Measurements from ENCODE around the gene TMPRSS9.
A peak's percentile ranks its signal among the peaks of the same experiment; 100 is the strongest.
"Not testable (repeated sequence)": the region's sequence is repeated elsewhere in the genome, so short reads cannot be mapped to it uniquely, and the experiment has no call there.

TMPRSS9 gene

DNA sequence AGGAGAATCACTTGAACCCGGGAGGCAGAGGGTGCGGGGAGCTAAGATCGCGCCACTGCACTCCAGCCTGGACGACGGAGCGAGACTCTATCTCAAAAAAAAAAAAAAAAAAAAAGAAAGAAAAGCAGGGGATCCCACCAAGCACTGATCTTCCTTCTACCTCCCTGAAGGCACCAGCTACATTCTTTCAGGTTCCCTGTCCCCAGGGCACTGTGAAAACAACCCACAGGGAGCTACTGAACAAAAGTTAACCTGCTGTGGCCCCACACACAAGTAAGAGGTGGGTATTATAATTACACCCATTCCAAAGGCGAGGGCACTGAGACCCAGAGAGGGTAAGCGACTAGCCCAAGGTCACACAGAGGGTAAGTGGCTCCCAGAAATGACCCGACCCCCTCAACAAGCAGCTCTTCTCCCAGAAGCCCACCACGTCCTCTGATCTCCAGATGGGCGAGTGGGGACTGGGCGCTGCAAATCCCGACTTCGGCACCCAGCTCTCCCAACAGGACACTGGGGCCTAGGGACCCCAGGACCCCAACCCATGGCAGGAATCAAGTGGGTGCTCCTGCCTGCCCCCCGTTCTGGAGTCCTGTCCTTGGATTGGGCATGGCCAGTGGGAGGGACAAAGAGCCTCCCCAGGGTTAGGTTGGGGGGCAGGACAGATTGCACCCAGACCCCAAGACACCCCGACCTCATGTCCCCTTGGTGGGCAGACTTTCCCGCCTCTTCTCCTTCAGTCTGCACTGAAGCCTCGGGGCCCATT lies 94.3 kb downstream of the TMPRSS9 start:
- DNase-seq (ENCODE audit: insufficient read length, low spot score) (no peak), FAIRE-seq (no peak)

DNA sequence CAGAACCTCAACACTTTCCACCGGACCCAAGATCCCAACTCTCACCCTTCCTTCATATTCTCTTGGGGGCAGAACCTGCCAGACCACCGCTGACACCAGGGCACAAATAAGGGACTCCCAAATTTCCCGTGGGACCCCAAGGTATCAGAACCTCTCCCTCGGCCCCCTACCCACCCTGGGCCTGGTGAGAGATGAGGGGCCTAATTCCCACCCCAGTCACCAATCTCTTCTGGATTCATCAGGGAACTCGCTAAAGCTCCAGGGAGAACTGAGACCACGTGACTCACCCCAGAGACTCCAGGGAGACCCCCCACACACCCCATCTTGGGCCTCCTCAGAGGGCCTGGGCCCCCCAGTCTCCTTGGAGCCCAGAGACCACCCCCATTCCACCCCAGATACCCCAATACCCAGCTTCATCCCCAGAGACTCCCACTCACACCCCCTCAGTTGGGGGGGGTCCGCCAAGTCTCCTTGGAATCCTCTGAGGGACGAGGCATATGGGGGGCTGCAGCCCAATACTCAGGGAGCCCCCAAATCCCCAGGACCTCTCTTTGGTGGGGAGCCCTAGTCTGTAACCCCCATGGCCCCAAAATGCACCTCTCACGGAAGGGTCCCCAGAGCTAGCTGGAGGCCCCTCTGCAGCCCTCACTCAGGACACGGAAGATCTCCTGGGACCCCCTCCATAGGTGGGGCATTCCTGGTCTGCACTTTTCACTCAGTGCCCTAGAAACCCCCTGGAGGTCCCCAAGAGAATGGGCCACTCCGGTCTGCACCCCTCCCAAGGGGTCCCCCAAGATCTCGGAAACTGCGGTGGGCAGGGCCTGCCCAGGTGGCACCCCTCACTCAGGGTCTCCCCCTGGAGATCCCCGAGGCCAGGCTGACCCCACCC lies 95.1 kb downstream of the TMPRSS9 start:
- DNase-seq (ENCODE audit: insufficient read length, low spot score) (no peak), FAIRE-seq (no peak)

GRCh38 chr19:2455851-2456570 lies 95.9 kb downstream of the TMPRSS9 start:
- DNase-seq (ENCODE audit: insufficient read length, low spot score) (no peak), FAIRE-seq (no peak)

DNA sequence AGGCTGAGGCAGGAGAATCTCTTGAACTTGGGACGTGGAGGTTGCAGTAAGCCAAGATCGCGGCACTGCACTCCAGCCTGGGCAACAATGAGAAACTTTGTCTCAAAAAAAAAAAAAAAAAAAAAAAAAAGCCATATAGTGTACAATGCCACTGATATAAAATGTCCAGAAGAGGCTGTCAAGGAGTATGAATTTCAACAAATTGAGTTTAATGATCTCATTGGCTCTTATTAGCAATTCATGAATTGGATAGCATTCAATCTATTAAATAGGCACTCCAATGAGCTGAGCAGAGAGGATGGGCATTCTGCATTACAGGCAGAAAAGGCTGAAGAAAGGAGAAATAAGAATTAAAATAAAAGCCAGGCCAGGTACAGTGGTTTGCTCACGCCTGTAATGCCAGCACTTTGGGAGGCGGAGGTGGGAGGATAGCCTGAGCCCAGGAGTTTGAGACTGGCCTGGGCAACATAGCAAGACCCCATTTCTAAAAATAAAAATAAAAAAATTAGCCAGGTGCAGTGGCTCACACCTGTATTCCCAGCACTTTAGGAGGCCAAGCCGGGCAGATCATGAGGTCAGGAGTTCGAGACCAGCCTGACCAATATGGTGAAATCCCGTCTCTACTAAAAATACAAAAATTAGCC lies 97.5 kb downstream of the TMPRSS9 start:
- no peak for FAIRE-seq
- no peak for DNase-seq (ENCODE audit: insufficient read length, low spot score)

DNA sequence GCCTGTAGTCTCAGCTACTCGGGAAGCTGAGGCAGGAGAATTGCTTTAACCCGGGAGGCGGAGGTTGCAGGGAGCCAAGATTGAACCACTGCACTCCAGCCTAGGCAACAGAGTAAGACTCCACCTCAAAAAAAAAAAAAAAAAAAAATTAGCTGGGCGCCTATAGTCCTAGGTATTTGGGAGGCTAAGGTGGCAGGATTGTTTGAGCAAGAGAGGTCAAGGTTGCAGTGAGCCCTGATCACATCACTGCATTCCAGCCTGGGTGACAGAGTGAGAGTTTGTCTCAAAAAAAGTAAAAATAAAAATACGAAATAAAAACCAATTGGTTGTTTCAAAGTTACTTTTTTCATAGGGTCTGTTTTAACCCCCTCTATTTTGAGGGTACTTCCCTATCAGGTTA lies 98.0 kb downstream of the TMPRSS9 start:
- DNase-seq (ENCODE audit: insufficient read length, low spot score) (no peak), FAIRE-seq (no peak)

DNA sequence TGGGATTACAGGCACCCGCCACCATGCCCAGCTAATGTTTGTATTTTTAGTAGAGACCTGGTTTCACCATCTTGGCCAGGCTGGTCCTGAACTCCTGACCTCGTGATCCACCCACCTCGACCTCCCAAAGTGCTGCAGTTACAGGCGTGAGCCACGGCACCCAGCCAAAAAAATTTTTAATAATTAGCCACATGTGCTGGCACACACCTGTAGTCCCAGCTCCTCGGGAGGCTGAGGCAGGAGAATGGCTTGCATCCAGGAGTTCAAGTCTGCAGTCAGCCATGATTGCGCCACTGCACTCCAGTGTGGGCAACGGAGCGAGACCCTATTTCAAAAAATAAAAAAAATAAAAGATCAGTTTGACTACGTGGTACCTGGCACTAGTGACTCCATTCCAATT lies 98.7 kb downstream of the TMPRSS9 start:
- FAIRE-seq; DNase-seq (ENCODE audit: insufficient read length, low spot score): not testable (repeated sequence)

- no peak for DNase-seq (ENCODE audit: insufficient read length, low spot score)
- no peak for FAIRE-seq
These were observed 100.2 kb downstream of the TMPRSS9 start for GRCh38 chr19:2460245-2460644.

DNA sequence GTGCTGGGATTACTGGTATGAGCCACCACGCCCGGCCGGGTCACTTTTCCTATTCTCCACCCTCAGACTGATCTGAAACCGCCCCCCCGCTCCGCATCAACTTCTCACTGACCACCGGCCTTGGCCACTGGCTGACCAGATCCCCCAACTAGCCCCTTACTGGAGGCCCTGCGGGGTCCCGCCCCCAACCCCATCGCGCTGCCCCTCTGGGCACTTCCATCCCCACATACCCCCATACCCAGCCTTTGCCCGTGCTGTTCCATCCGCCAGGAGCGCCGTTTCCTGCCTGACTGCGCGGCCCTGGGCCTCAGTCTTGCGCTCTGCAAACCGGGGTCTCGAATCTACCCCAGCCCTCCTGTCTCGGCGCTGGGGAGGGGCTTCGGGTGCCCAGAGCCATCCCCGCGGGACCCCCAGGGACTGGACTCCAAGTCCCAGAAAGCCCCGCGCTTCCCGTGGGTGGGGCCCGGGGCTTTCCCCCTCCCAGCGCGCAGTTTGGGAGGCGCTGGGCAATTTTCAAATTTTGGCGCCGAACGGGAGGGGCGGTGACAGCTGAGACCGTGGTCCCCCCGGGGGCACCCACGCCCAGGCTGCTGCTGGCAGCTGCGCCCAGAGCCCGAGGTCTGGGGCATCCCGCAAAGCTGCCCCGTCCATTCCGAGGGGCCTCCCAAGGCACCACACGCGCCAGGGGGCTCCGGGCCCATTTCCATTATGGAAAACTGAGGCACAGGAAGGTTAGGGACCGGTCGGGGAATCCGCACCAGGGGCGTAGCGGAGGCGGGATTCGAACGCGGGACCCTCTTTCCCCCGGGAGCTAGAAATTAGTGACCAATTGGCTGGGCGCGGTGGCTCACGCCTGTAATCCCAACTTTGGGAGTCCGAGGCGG lies 101.9 kb downstream of the TMPRSS9 start:
- no peak for FAIRE-seq
- peak; percentile 39 for DNase-seq (ENCODE audit: insufficient read length, low spot score)

GRCh38 chr19:2462635-2463421 lies 102.8 kb downstream of the TMPRSS9 start:
- FAIRE-seq (no peak), DNase-seq (ENCODE audit: insufficient read length, low spot score) (peak; percentile 61)

DNA sequence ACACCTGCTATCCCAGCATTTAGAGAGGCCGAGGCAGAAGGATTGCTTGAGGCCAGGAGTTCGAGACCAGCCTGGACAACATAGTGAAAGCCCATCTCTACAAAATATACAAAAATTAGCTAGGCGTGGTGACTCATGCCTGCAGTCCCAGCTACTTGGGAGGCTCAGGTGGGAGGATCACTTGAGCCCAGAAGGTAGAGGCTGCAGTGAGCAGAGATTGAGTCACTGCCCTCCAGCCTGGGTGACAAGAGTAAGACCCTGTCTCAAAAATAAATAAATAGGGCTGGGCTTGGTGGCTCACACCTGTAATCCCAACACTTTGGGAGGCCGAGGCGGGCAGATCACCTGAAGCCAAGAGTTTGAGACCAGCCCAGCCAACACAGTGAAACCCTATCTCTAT lies 103.6 kb downstream of the TMPRSS9 start:
- FAIRE-seq; DNase-seq (ENCODE audit: insufficient read length, low spot score): not testable (repeated sequence)

DNA sequence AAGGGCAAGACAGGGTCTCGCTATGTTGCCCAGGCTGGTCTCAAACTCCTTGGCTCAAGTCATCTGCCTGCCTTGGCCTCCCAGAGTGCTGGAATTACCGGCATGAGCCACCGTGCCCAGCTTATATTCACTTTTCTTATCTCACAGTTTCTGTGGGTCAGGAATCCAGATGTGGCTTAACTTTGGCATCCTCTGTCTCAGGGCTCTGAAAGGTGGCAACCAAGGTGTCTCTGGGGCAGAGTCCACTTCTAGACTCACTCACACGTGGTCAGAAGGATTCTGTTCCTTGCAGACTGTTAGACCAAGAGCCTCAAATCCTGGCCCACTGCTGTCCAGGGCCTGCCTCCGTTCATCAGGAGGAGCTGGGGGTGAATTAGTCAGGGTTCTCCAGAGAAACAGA lies 104.3 kb downstream of the TMPRSS9 start:
- FAIRE-seq (no peak), DNase-seq (ENCODE audit: insufficient read length, low spot score) (no peak)

- DNase-seq (ENCODE audit: insufficient read length, low spot score) = no peak
- no peak for FAIRE-seq
These were observed 108.5 kb downstream of the TMPRSS9 start for GRCh38 chr19:2468596-2468995.

DNA sequence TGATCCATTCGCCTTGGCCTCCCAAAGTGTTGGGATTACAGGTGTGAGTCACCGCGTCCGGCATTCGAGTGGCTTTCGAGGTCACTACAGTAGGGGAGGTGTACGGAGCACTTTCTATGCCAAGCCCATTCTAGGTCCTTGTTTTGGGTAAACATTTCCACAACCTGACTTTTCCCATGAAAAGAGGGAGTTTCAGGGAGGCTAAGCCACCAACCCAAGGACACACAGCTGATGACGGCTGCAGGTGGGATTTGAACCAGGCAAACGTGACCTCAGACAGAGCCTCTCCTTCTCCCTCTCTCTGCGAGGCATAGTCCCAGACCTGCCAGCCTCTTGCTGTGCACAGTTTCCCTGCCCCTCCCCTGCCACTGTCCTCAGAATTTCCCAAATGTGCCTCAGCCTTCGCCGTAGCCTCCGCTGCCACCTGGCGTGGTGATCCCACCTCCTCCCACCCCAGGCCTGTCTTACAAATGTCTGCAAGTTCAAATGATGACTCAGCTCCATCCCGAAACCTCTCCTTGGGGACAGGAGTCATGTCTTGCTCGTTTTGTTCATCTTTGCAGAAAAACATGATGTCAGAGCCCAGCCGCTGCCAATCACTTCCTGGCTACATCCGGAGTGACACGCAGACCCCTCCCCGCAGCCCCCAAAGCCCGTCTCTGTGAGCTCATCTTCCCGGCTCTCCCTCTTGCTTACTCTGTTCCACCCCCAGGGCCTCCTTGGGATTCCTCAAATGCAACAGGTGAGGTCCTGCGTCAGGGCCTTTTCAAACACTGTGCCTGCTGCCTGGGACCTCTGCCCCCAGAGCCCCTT lies 109.2 kb downstream of the TMPRSS9 start:
- FAIRE-seq = peak; percentile 76
- peak; percentile 71 for DNase-seq (ENCODE audit: insufficient read length, low spot score)

GRCh38 chr19:2469915-2470200 lies 109.8 kb downstream of the TMPRSS9 start:
- FAIRE-seq; DNase-seq (ENCODE audit: insufficient read length, low spot score): not testable (repeated sequence)

- FAIRE-seq (peak; percentile 73), DNase-seq (ENCODE audit: insufficient read length, low spot score) (peak; percentile 85)
These were observed 114.4 kb downstream of the TMPRSS9 start for GRCh38 chr19:2474232-2475017.

DNA sequence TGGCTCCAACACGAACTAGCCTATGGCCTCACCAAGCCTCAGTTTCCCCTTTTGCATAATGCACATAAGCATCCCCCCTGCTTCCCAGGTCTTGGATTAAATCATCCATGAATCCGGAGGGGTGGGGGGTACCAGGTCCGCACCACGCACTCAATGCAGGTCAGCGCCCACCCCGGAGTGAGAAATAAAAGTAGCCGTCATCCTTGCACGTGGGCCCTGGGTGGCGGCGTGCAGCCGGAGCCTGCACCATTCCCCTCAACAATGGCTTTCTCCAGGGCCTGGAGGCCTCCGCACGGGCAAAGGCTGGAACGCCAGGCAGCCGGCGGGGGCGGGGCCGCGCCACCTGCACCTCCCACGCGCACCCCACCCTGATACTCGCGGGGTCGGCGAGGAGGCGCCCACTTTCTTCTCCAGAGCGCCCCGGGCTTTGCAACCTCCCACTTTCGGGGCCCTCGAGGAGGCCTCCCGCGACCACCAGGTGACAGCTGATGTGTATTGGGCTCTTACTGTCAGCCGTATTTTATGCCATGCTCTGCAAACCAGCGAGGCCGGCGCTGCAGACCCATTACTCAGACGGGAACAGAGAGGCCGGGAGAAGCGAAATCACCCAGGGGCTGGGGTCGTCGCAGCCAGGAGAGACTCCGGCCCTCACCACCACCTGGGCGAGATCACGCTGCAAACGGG lies 115.1 kb downstream of the TMPRSS9 start:
- DNase-seq (ENCODE audit: insufficient read length, low spot score) (no peak), FAIRE-seq (no peak)
